ENCODE results near the gene SDHB.

Gene SDHB

GRCh38 chr1:17021896-17022295 is 31.9 kb downstream of the SDHB start:
- Mint-ChIP-seq H3K9me3 (no peaks in the 10 kb centered on the region), H3K27me3 (no peaks in the 10 kb centered on the region), H3K27ac (no peak overlapping the region), H3K36me3 (peaks cover 25 to 54% of the 10 kb centered on the region in 2 donors), H3K4me1 (peaks cover 18 to 26% of the 10 kb centered on the region in 2 donors), H3K4me3 (no peak overlapping the region)
- DNase-seq (no peak), ATAC-seq (replicated peaks) (no peak)

- Mint-ChIP-seq H3K27ac (no peak overlapping the region), H3K9me3 (no peaks in the 10 kb centered on the region), H3K4me3 (no peak overlapping the region), H3K4me1 (peaks cover 18 to 26% of the 10 kb centered on the region in 2 donors), H3K36me3 (peaks cover 19 to 59% of the 10 kb centered on the region in 2 donors), H3K27me3 (no peaks in the 10 kb centered on the region)
- DNase-seq (no peak), ATAC-seq (replicated peaks) (no peak)
These were observed 33.3 kb downstream of the SDHB start for GRCh38 chr1:17020502-17020901.

GRCh38 chr1:17018849-17019248 is 35.0 kb downstream of the SDHB start:
- ATAC-seq (replicated peaks) (no peak), DNase-seq (no peak)
- H3K4me1 Mint-ChIP-seq = peaks cover 19 to 28% of the 10 kb centered on the region in 2 donors
- peak overlapping the region; percentile 59 for H3K27ac Mint-ChIP-seq
- H3K4me3 Mint-ChIP-seq = no peak overlapping the region
- H3K27me3 Mint-ChIP-seq = no peaks in the 10 kb centered on the region
- H3K9me3 Mint-ChIP-seq = no peaks in the 10 kb centered on the region
- H3K36me3 Mint-ChIP-seq = peaks cover 19 to 49% of the 10 kb centered on the region in 2 donors

GRCh38 chr1:17017435-17017834 is 36.4 kb downstream of the SDHB start:
- Mint-ChIP-seq H3K27ac (no peak overlapping the region), H3K4me1 (peaks cover 14 to 19% of the 10 kb centered on the region in 2 donors), H3K4me3 (no peak overlapping the region)

DNA sequence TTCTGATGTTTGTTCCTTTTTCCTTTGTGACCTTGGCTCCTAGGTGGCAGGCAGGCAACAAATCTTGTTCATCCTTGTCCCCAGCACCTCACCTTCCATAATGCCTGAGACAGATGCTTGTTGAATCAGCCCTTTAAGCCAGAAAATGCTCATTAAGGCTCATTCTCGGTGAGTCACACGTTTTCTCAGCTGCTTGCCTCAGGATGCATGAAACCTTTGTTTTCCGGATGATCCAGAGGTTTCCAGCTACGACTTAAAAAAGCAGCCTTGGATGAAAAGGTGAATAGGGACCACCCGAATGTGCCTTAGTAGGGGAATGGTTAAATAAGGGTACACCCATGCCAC is 37.5 kb downstream of the SDHB start:
- DNase-seq = no peak
- H3K4me1 Mint-ChIP-seq = peaks cover 17 to 24% of the 10 kb centered on the region in 2 donors
- H3K36me3 Mint-ChIP-seq = peaks cover 19 to 34% of the 10 kb centered on the region in 2 donors
- no peak overlapping the region for H3K27ac Mint-ChIP-seq
- no peak for ATAC-seq (replicated peaks)
- no peak overlapping the region for H3K4me3 Mint-ChIP-seq
- no peaks in the 10 kb centered on the region for H3K9me3 Mint-ChIP-seq
- peaks cover 0 to 4% of the 10 kb centered on the region in 2 donors for H3K27me3 Mint-ChIP-seq

More at GRCh38 chr1:17017435-17017834, 36.4 kb downstream of the SDHB start:
- Mint-ChIP-seq H3K9me3 (no peaks in the 10 kb centered on the region), H3K27me3 (peaks cover 0 to 4% of the 10 kb centered on the region in 2 donors), H3K36me3 (peaks cover 19 to 37% of the 10 kb centered on the region in 2 donors)
- ATAC-seq (replicated peaks) (no peak), DNase-seq (no peak)

DNA sequence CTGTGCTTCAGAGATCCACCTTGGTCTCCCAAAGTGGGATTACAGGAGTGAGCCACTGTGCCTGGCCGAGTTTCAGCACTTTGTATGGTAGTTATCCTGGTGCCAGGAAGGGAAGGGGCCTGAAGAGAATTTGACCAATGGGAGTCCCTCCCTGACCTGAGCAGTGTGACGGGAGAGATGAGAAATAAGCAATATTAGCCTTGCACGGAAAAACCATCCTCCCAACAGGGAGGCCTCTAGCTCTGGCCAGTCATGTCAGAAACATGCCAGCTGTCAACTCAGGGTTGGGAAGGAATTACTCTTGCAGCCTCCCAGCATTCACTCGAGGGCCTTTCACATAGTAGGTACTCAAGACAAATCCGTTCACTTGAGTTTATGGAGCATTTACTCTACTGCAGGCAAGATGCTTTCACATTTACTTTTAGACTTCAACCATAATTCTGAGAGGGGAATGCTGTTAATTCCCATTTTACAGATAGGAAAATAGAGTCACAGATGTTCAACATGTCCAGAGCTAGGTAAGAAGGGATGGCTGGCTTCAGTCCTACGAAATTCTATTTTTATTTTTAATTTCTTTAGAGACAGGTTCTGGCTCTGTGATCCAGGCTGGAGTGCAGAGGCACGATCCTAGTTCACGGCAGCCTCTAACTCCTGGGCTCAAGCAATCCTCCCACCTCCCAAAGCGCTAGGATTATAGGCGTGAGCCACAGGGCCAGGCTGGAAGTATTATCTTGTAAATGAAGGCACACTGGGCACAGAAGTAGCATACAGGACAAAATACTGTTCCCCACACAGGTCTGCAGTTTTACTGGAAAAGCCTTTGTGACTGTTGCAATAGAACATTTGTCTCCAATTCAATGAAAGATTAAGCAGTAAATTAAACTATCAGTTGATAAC is 38.9 kb downstream of the SDHB start:
- H3K27me3 Mint-ChIP-seq = peaks cover 0 to 4% of the 10 kb centered on the region in 2 donors
- ATAC-seq (replicated peaks) (no peak), DNase-seq (no peak)
- no peaks in the 10 kb centered on the region for H3K9me3 Mint-ChIP-seq
- H3K36me3 Mint-ChIP-seq = peaks cover 7 to 25% of the 10 kb centered on the region in 2 donors
- H3K4me1 Mint-ChIP-seq = peaks cover 27 to 37% of the 10 kb centered on the region in 2 donors
- H3K27ac Mint-ChIP-seq = no peak overlapping the region
- H3K4me3 Mint-ChIP-seq = no peak overlapping the region

DNA sequence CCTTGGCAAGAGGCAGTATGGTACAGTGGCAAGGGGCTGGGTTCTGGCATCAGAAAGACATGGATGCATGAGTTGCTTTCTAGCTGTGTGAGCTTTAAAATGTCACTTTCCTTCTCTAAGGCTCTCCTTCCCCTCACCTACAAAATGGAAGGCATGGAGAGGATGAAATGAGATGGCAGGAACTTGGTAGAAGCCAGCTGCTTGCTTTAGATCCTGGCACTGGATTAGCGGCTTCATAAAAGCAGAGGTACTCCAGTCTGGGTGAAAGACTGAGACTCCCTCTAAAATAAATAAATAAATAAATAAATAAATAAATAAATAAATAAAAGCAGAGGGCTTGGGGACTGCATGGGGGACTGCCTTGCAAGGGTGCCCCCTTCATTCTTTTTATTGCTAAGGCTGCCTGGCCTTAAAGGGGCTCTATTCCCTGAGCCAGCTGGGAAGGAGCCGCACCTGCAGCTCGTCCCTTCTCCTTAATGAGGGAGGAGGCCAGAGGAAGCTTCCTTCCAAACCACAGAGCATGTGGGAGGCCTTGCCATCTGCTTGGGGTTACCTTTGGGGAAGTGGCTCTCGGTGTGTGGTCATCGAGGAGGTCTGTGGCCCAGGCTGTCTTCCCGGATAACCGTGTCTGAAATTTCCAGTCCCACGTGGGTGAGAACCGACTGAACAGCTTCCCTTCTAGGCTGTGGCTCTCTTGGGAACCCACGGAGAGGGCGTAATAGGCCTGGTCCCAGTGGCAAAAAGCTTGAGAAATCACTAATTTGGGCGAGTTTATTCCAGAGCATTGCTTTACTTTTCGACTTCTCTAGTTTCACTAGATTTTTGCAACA is 40.1 kb downstream of the SDHB start:
- Mint-ChIP-seq H3K9me3 (no peaks in the 10 kb centered on the region), H3K4me3 (no peak overlapping the region), H3K27ac (no peak overlapping the region), H3K27me3 (peaks cover 0 to 4% of the 10 kb centered on the region in 2 donors), H3K36me3 (peaks cover 2 to 14% of the 10 kb centered on the region in 2 donors), H3K4me1 (peaks cover 26 to 31% of the 10 kb centered on the region in 2 donors)
- DNase-seq = no peak
- peak in 1 of 2 donors; percentile 23 for ATAC-seq (replicated peaks)

DNA sequence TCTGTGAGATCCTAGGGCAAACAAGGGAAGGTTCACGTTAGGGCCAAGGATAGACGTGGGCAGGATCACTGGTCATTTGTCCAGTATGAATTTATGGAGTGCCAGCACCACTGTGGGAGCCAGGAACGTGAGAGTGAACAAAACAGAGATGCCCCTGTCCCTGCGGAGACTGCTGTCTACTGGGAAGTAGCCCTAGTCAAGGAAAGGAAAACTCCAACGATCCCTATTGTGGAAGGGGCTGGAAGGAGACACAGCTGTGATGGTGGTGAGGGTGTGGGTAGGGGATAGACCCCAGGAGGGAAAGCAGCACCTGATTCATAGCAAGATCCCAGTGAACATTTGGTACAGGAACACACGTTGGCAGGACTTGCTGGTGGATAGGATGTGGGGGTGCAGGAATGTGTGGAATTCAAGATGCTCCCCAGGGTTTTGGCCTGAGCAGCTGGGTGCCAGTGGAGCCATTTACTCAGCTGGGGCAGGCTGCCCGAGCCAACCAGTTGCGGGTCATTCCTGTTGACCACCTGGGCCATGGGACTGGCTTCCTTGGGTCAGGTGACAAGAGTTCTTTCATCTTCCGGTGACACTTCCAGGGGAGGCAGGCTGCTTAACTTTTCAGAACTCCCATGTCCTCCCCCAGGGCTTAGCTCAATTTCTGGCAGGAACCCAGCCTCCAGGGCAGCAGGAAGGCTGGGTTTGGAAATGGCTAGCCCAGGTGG is 40.9 kb downstream of the SDHB start:
- Mint-ChIP-seq H3K4me3 (peak overlapping the region in 1 of 2 donors; percentile 6), H3K36me3 (peaks cover 2 to 9% of the 10 kb centered on the region in 2 donors), H3K27ac (no peak overlapping the region), H3K4me1 (peaks cover 26 to 30% of the 10 kb centered on the region in 2 donors), H3K27me3 (peaks cover 0 to 4% of the 10 kb centered on the region in 2 donors), H3K9me3 (no peaks in the 10 kb centered on the region)
- ATAC-seq (replicated peaks) = no peak
- DNase-seq = no peak

DNA sequence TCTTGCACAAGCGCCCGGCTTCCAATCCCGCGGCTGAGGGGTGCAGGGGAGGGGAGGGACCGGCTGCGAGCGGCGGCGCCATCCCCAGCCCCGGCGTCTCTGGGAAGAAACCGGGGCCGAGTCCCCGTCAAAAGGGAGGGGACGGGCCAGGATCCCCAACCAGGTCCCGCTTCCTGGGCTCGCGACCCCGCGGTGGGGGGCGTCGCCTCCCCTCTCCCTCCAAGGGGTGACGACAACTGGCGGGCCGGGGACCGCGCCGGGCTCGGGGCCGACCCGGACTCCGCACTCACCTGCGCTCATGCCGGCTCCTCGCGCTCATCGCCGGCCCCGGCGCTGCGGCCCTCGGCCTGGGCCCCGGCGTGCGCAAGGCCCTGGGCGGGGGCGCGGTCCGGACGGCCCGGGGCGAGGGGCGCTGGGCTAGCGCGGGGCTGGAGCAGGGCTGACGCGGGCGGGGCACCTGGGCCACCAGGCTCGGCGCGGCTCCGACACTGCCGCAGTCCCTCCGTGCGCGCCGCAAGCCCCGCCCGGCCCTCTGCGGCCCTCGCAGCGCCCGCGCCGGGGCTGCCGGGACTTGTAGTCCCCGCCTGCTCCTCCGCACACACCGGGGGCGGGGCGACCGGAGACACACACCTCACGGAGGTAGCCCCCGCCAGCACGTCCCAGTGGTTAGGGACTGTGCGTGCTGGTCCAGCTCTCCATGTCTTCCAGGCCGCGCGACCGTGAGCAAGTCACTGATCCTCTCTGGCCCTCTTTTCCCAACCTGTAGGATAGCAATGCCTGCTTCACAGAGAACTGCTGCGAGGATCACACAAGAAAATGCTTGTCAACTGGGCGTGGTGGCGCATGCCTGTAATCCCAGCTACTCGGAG is 42.2 kb downstream of the SDHB start, which contains the start of gene ATP13A2:
TSS of gene ATP13A2 (minus strand) at position 490 of the 869 bp plus-strand sequence. CDS start at position 300, 190 bp downstream.
- Mint-ChIP-seq H3K4me3 (peak within 1 kb of the TSS; percentile 82 to 83), H3K4me1 (peaks cover 26 to 30% of the 10 kb centered on the region in 2 donors), H3K27ac (peak within 1 kb of the TSS; percentile 25), H3K36me3 (peaks cover 0 to 4% of the 10 kb centered on the region in 2 donors), H3K27me3 (peaks cover 0 to 4% of the 10 kb centered on the region in 2 donors), H3K9me3 (no peaks in the 10 kb centered on the region)
- ATAC-seq (replicated peaks) (peak; percentile 95 to 98), DNase-seq (peak; percentile 79)

DNA sequence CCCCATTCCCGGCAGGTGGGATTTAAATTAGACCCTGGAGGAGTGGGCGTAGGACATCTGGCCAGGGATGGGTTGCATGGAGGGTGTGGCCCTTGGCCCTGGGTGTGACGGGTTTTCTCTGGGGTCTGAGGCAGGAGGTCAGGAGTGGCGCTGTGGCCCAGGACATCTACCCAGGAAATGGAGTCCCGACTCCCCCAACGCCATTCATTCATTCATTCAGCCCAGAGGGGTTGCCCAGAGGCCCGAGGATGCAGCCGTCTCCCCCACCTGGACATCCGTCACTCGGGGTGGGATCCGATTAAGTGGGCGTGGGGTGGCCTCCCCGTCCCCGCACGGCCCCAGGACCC is 42.8 kb downstream of the SDHB start:
- Mint-ChIP-seq H3K36me3 (no peaks in the 10 kb centered on the region), H3K4me1 (peaks cover 26 to 30% of the 10 kb centered on the region in 2 donors), H3K4me3 (peak overlapping the region; percentile 82), H3K9me3 (no peaks in the 10 kb centered on the region), H3K27me3 (peaks cover 0 to 4% of the 10 kb centered on the region in 2 donors), H3K27ac (peak overlapping the region; percentile 9)
- ATAC-seq (replicated peaks) = no peak
- no peak for DNase-seq

GRCh38 chr1:17009706-17010105 is 44.1 kb downstream of the SDHB start:
- peaks cover 0 to 4% of the 10 kb centered on the region in 2 donors for H3K27me3 Mint-ChIP-seq

DNA sequence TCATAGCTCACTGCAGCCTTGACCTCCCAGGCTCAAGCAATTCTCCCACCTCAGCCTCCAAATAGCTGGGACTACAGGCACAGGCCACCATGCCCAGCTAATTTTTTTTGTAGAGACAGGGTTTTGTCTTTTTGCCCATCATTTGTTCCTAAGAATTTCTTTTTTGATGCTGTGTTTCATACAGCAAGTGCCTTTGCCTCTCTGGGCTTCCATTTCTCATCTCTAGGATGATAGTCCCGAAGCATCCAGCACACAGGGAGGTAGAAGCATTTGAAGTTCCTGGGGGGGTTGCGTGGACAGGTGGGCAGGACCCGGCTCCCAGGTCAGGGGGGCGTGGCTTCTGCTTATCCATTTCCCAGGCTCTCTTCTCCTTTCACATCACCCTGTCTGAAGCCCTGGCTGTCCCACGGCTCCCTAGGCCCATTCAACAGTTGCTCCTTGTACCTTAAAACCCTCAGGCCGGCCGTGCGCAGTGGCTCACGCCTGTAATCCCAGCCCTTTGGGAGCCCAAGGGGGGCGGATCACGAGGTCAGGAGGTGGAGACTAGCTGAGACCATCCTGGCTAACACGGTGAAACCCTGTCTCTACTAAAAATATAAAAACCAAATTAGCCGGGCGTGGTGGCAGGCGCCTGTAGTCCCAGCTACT is 45.5 kb downstream of the SDHB start:
- no peak for DNase-seq
- Mint-ChIP-seq H3K4me1 (peaks cover 23% of the 10 kb centered on the region in 2 donors), H3K4me3 (no peak overlapping the region), H3K36me3 (peaks cover 5 to 11% of the 10 kb centered on the region in 2 donors), H3K27ac (no peak overlapping the region), H3K27me3 (peaks cover 0 to 4% of the 10 kb centered on the region in 2 donors), H3K9me3 (no peaks in the 10 kb centered on the region)
- ATAC-seq (replicated peaks) = no peak

More at GRCh38 chr1:17009706-17010105, 44.1 kb downstream of the SDHB start:
- H3K4me1 Mint-ChIP-seq = peaks cover 26 to 30% of the 10 kb centered on the region in 2 donors
- H3K27ac Mint-ChIP-seq = peak overlapping the region; percentile 37
- DNase-seq (no peak), ATAC-seq (replicated peaks) (peak in 1 of 2 donors; percentile 30)
- no peaks in the 10 kb centered on the region for H3K9me3 Mint-ChIP-seq
- peak overlapping the region in 1 of 2 donors; percentile 82 for H3K4me3 Mint-ChIP-seq
- no peaks in the 10 kb centered on the region for H3K36me3 Mint-ChIP-seq

GRCh38 chr1:17007121-17007520 is 46.7 kb downstream of the SDHB start:
- peaks cover 9 to 18% of the 10 kb centered on the region in 2 donors for H3K36me3 Mint-ChIP-seq
- DNase-seq (no peak), ATAC-seq (replicated peaks) (no peak)
- H3K4me1 Mint-ChIP-seq = peaks cover 19 to 20% of the 10 kb centered on the region in 2 donors
- H3K27ac Mint-ChIP-seq = no peak overlapping the region
- H3K4me3 Mint-ChIP-seq = no peak overlapping the region
- H3K9me3 Mint-ChIP-seq = no peaks in the 10 kb centered on the region
- no peaks in the 10 kb centered on the region for H3K27me3 Mint-ChIP-seq

Measured in stimulated activated naive B cell treated with anti-CD40 and anti-IgM and Interleukin-4, amounts not matched to agents 10 μg/mL and 1 μg/mL and 100 μg/mL, for 72 hours (primary cell).